ENCODE results near the gene ZNF503.

Gene ZNF503

GRCh38 chr10:75401569-75402485, at the start of gene ZNF503:
TSS of gene ZNF503 (minus strand) at chr10:75401764. CDS start at chr10:75401419, 345 bp downstream.
- DNase-seq (ENCODE audit: low read depth in 2 of 2) = peak in 1 of 2 donors; percentile 47

GRCh38 chr10:75450644-75451640, 49.4 kb upstream of the ZNF503 start:
- no peak for DNase-seq (ENCODE audit: low read depth in 2 of 2)

GRCh38 chr10:75450075-75450445, 48.5 kb upstream of the ZNF503 start:
- no peak for DNase-seq (ENCODE audit: low read depth in 2 of 2)

- no peak for DNase-seq (ENCODE audit: low read depth in 2 of 2)
Observed at GRCh38 chr10:75449382-75450074, 48.0 kb upstream of the ZNF503 start.

- DNase-seq (ENCODE audit: low read depth in 2 of 2) = no peak
Observed at GRCh38 chr10:75448166-75448565, 46.6 kb upstream of the ZNF503 start.

- DNase-seq (ENCODE audit: low read depth in 2 of 2) = no peak
Observed at GRCh38 chr10:75446508-75446907, 44.9 kb upstream of the ZNF503 start.

- DNase-seq (ENCODE audit: low read depth in 2 of 2) = no peak
Observed at GRCh38 chr10:75444781-75445386, 43.3 kb upstream of the ZNF503 start.

GRCh38 chr10:75443362-75443761, 41.8 kb upstream of the ZNF503 start:
- DNase-seq (ENCODE audit: low read depth in 2 of 2) = no peak

GRCh38 chr10:75441682-75442081, 40.1 kb upstream of the ZNF503 start:
- no peak for DNase-seq (ENCODE audit: low read depth in 2 of 2)

- DNase-seq (ENCODE audit: low read depth in 2 of 2) = no peak
Observed at GRCh38 chr10:75441196-75441595, 39.6 kb upstream of the ZNF503 start.

GRCh38 chr10:75440271-75440793, 38.8 kb upstream of the ZNF503 start:
- no peak for DNase-seq (ENCODE audit: low read depth in 2 of 2)

GRCh38 chr10:75439811-75440210, 38.2 kb upstream of the ZNF503 start:
- DNase-seq (ENCODE audit: low read depth in 2 of 2) = no peak

- DNase-seq (ENCODE audit: low read depth in 2 of 2) = no peak
Observed at GRCh38 chr10:75438275-75438674, 36.7 kb upstream of the ZNF503 start.

- no peak for DNase-seq (ENCODE audit: low read depth in 2 of 2)
Observed at GRCh38 chr10:75437693-75438092, 36.1 kb upstream of the ZNF503 start.

- no peak for DNase-seq (ENCODE audit: low read depth in 2 of 2)
Observed at GRCh38 chr10:75436896-75437295, 35.3 kb upstream of the ZNF503 start.

- no peak for DNase-seq (ENCODE audit: low read depth in 2 of 2)
Observed at GRCh38 chr10:75435291-75435690, 33.7 kb upstream of the ZNF503 start.

- DNase-seq (ENCODE audit: low read depth in 2 of 2) = no peak
Observed at GRCh38 chr10:75434291-75434690, 32.7 kb upstream of the ZNF503 start.

GRCh38 chr10:75433216-75433615, 31.7 kb upstream of the ZNF503 start:
- DNase-seq (ENCODE audit: low read depth in 2 of 2) = no peak

- DNase-seq (ENCODE audit: low read depth in 2 of 2) = no peak
Observed at GRCh38 chr10:75432763-75433162, 31.2 kb upstream of the ZNF503 start.

- no peak for DNase-seq (ENCODE audit: low read depth in 2 of 2)
Observed at GRCh38 chr10:75432176-75432575, 30.6 kb upstream of the ZNF503 start.
